ENCODE measurements around the gene RFPL1.
A peak's percentile ranks its signal among the peaks of the same experiment; 100 is the strongest.

Gene RFPL1

GRCh38 chr22:29457730-29458129 lies 19.3 kb downstream of the RFPL1 start:
- Histone ChIP-seq H3K9me2 (replicated peaks; ENCODE audit: low read depth, low read length) (no peaks in the 10 kb centered on the region), H3K9me3 (ENCODE audit: insufficient read depth, low read depth, low read length) (no peaks in the 10 kb centered on the region), H3K9ac (ENCODE audit: low read depth, low read length, poor library complexity, severe bottlenecking) (no peak overlapping the region), H3K4me1 (ENCODE audit: insufficient read depth, low read length, poor library complexity, severe bottlenecking) (no peaks in the 10 kb centered on the region), H3K79me2 (ENCODE audit: insufficient read depth, low read length) (no peaks in the 10 kb centered on the region), H3K4me2 (ENCODE audit: low read depth, low read length, poor library complexity, severe bottlenecking) (no peak overlapping the region), H3K27me3 (ENCODE audit: insufficient read depth, low read length, poor library complexity, severe bottlenecking) (no peaks in the 10 kb centered on the region), H4K20me1 (ENCODE audit: insufficient read depth, low read length, poor library complexity, severe bottlenecking) (no peaks in the 10 kb centered on the region), H3K4me3 (ENCODE audit: low read length, poor library complexity, severe bottlenecking) (no peak overlapping the region), H3F3A (ENCODE audit: low read depth) (no peaks in the 10 kb centered on the region), H2AFZ (ENCODE audit: low read length) (peak overlapping the region; percentile 55; the same call in 1 of the 2 replicates), H3K36me3 (ENCODE audit: insufficient read depth, low read length) (no peaks in the 10 kb centered on the region)
- TF ChIP-seq CTCF (conservative IDR thresholded peaks at IDR 0.05; ENCODE audit: low read length) (no peak), EZH2phosphoT487 (IDR thresholded peaks at IDR 0.05; ENCODE audit: borderline replicate concordance) (no peak)

GRCh38 chr22:29458551-29458950 lies 20.2 kb downstream of the RFPL1 start:
- Histone ChIP-seq H3K4me3 (ENCODE audit: low read length, poor library complexity, severe bottlenecking) (no peak overlapping the region), H3K4me1 (ENCODE audit: insufficient read depth, low read length, poor library complexity, severe bottlenecking) (no peaks in the 10 kb centered on the region), H2AFZ (ENCODE audit: low read length) (no peak overlapping the region), H3K9me3 (ENCODE audit: insufficient read depth, low read depth, low read length) (no peaks in the 10 kb centered on the region), H3K36me3 (ENCODE audit: insufficient read depth, low read length) (no peaks in the 10 kb centered on the region), H3K9me2 (replicated peaks; ENCODE audit: low read depth, low read length) (no peaks in the 10 kb centered on the region), H3K79me2 (ENCODE audit: insufficient read depth, low read length) (no peaks in the 10 kb centered on the region), H3F3A (ENCODE audit: low read depth) (no peaks in the 10 kb centered on the region), H3K4me2 (ENCODE audit: low read depth, low read length, poor library complexity, severe bottlenecking) (no peak overlapping the region), H4K20me1 (ENCODE audit: insufficient read depth, low read length, poor library complexity, severe bottlenecking) (no peaks in the 10 kb centered on the region), H3K9ac (ENCODE audit: low read depth, low read length, poor library complexity, severe bottlenecking) (no peak overlapping the region), H3K27me3 (ENCODE audit: insufficient read depth, low read length, poor library complexity, severe bottlenecking) (no peaks in the 10 kb centered on the region)
- TF ChIP-seq EZH2phosphoT487 (IDR thresholded peaks at IDR 0.05; ENCODE audit: borderline replicate concordance) (no peak), CTCF (conservative IDR thresholded peaks at IDR 0.05; ENCODE audit: low read length) (no peak)

- Histone ChIP-seq H3K27me3 (ENCODE audit: insufficient read depth, low read length, poor library complexity, severe bottlenecking) (no peaks in the 10 kb centered on the region), H3K9ac (ENCODE audit: low read depth, low read length, poor library complexity, severe bottlenecking) (no peak overlapping the region), H3K9me3 (ENCODE audit: insufficient read depth, low read depth, low read length) (no peaks in the 10 kb centered on the region), H3K4me3 (ENCODE audit: low read length, poor library complexity, severe bottlenecking) (no peak overlapping the region), H3K9me2 (replicated peaks; ENCODE audit: low read depth, low read length) (no peaks in the 10 kb centered on the region), H4K20me1 (ENCODE audit: insufficient read depth, low read length, poor library complexity, severe bottlenecking) (no peaks in the 10 kb centered on the region), H2AFZ (ENCODE audit: low read length) (no peak overlapping the region), H3K79me2 (ENCODE audit: insufficient read depth, low read length) (no peaks in the 10 kb centered on the region), H3K36me3 (ENCODE audit: insufficient read depth, low read length) (no peaks in the 10 kb centered on the region), H3F3A (ENCODE audit: low read depth) (no peaks in the 10 kb centered on the region), H3K4me1 (ENCODE audit: insufficient read depth, low read length, poor library complexity, severe bottlenecking) (no peaks in the 10 kb centered on the region), H3K4me2 (ENCODE audit: low read depth, low read length, poor library complexity, severe bottlenecking) (no peak overlapping the region)
- TF ChIP-seq CTCF (conservative IDR thresholded peaks at IDR 0.05; ENCODE audit: low read length) (no peak), EZH2phosphoT487 (IDR thresholded peaks at IDR 0.05; ENCODE audit: borderline replicate concordance) (no peak)
Measured at GRCh38 chr22:29459773-29460172, 21.4 kb downstream of the RFPL1 start.
